Adipose tissue (tissue), 3 donors: Measurements from ENCODE around the gene SRGAP1. TPM values are rescaled to one million over a fixed set of nuclear protein-coding genes. Genes with fewer than 3 reads are reported as not detected.

Experiments used
- H3K27ac ChIP-seq: one replicate; pipeline ENCODE4 v1.5.1; 2013; ENCODE audit warnings: low read depth, low read length
- WGBS, 3 donors: extraction: QIAGEN DNeasy Blood & Tissue Kit; methylation state at CpG; one replicate each; pipeline ENCODE4 v1.1.7; 2013; 5-methylcytosine and 5-hydroxymethylcytosine counted together
- polyA plus RNA-seq, 3 donors: library from polyadenylated mRNA; stranded (reverse); fragments of 200-250 nt; gene quantifications; one replicate each; pipeline ENCODE4 v1.2.3, GENCODE V29; 2013
- donor health status: healthy with polysubstance abuse.
- donor health status: Bipolar disorder and iron deficiency.
- donor health status: healthy.

Gene SRGAP1
- polyA plus RNA-seq, 3 donors, result 1.8 to 2.7 (median 2.2) TPM

DNA sequence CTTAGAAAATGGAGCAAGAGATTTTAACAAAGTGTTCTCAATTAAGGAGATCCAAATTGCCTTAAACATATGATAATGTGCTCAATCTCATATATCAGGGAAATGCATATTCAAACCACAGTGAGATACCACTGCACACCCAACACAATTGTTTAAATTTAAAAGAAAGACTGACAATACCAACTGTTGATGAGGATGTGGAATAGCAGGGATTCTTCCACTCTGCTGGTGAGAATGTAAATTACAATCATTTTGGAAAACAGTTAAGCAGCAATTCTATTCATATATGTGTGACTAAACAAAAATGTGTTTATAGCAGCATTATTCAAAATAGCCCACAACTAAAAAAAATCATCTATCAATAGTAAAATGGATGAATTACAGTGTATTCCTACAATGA is 233.4 kb downstream of the SRGAP1 start:
- H3K27ac ChIP-seq, result no peak overlapping the region

GRCh38 chr12:64080319-64081007 is 236.0 kb downstream of the SRGAP1 start:
- 28 to 73% (median 70%) methylated on average over 7 of the region's 7 CpGs for WGBS, 3 donors
- no peak overlapping the region for H3K27ac ChIP-seq

GRCh38 chr12:64081008-64081404 is 236.5 kb downstream of the SRGAP1 start:
- H3K27ac ChIP-seq, result no peak overlapping the region
- 68 to 73% (median 72%) methylated on average over 1 of the region's 1 CpG for WGBS, 3 donors

DNA sequence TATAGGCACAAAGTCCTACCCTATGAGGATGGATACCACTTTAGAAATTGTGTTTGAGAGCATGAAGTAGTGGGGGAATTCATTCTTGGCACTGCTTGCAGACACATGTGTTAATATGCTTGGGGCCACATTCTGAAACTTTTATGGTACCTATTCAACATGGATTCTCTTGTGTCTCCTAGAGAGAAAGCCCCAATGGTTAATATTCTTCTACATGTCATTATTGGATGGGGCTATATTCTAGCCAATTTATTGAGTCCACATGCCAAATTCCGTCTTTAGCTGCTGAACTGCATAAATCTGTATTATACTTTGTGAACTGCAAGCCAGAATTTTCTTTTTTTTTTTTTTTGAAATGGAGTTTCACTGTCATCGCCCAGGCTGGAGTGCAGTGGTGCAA is 237.6 kb downstream of the SRGAP1 start:
- 70 to 73% (median 70%) methylated on average over 2 of the region's 2 CpGs for WGBS, 3 donors
- no peak overlapping the region for H3K27ac ChIP-seq

GRCh38 chr12:64082866-64083268 is 238.4 kb downstream of the SRGAP1 start:
- WGBS, 3 donors, result 53 to 88% (median 85%) methylated on average over 1 of the region's 1 CpG
- H3K27ac ChIP-seq, result no peak overlapping the region

DNA sequence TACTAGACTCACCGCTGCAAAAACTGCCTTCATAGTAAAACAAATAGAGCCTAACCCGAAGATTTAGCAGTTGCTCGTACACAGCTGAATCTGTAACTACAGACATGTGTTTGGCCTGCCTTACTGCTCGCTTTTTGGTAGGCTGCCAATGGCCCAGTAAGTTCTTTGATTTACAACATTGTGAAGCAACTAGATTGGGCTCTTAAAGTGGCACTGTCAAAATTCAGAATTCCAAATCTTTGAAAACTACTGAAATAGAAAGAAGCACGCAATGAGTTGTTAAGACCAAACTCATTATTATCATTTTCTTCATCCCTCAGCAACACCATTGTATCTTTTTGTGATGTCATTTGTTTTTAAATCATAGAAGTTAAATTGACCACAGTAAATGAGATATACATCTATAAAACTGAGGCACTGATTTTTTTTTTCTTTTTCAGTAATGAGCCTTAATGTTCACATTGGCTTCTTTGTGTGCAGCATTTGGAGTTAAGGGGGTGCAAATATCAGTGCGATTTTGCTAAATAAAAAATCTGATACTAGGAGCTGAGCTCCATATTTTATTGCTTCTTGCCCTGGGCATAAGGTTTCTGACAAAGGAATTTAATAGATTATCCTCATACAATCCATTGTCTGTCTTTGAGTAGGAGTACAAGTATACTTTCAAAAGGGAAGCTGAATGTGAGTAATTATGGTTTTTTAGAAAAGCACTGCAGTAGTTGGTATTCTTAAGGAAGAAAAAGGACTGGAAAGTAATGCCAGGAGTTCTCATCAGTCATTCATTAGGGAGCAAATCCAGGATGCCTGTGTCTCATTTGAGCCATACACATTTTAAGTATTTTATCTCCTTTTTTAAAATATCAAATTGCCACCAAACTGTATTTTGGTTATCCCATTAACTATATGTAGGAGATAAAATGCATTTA is 239.0 kb downstream of the SRGAP1 start:
- H3K27ac ChIP-seq, result no peak overlapping the region
- WGBS, 3 donors, result 23 to 48% (median 46%) methylated on average over 6 of the region's 6 CpGs

- WGBS, 3 donors, result 93 to 95% (median 95%) methylated on average over 4 of the region's 4 CpGs
- no peak overlapping the region for H3K27ac ChIP-seq
Observed at GRCh38 chr12:64085154-64085553, 240.7 kb downstream of the SRGAP1 start.

- no peak overlapping the region for H3K27ac ChIP-seq
- 72 to 77% (median 75%) methylated on average over 4 of the region's 4 CpGs for WGBS, 3 donors
Observed at GRCh38 chr12:64085996-64086395, 241.5 kb downstream of the SRGAP1 start.

DNA sequence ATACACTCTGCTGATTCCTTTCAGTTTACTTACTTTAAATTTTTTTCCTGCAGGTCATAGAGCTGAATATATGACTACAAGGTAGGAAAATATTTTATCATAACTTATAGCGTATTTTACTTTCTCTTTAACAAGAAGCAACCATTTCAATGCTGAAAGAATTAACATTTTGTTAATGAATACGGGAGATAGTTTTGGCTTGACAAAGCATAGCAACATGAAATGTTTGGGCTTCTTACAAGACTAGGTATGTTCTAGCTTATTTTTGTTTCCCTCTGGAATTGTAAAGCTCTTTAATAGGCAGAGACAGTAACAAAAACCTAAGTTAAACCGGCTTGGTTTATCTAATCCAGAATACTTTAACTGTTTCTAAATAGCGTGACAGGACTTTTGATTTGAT is 242.4 kb downstream of the SRGAP1 start:
- no peak overlapping the region for H3K27ac ChIP-seq

DNA sequence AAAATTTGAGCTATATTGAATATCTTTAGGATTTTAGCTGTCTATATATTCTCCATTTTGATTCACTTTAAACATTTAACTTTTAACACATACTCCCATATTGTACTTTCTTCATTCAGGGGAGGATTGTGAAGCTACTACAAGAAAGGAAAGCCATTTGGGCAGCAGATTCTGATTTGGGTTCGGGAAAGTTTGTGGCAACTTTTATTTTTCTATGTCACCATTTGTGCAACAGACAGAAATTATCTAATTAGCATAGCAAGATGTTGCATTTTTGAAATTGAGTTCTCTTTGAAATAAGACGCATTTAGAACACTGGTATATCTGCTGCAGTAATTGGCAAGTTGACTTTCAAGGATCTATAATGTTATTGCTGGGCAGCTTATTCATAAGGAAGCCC is 243.3 kb downstream of the SRGAP1 start:
- H3K27ac ChIP-seq, result no peak overlapping the region
- 38 to 88% (median 69%) methylated on average over 2 of the region's 2 CpGs for WGBS, 3 donors

More for the DNA sequence above, 242.4 kb downstream of the SRGAP1 start:
- 84 to 88% (median 85%) methylated on average over 4 of the region's 4 CpGs for WGBS, 3 donors

DNA sequence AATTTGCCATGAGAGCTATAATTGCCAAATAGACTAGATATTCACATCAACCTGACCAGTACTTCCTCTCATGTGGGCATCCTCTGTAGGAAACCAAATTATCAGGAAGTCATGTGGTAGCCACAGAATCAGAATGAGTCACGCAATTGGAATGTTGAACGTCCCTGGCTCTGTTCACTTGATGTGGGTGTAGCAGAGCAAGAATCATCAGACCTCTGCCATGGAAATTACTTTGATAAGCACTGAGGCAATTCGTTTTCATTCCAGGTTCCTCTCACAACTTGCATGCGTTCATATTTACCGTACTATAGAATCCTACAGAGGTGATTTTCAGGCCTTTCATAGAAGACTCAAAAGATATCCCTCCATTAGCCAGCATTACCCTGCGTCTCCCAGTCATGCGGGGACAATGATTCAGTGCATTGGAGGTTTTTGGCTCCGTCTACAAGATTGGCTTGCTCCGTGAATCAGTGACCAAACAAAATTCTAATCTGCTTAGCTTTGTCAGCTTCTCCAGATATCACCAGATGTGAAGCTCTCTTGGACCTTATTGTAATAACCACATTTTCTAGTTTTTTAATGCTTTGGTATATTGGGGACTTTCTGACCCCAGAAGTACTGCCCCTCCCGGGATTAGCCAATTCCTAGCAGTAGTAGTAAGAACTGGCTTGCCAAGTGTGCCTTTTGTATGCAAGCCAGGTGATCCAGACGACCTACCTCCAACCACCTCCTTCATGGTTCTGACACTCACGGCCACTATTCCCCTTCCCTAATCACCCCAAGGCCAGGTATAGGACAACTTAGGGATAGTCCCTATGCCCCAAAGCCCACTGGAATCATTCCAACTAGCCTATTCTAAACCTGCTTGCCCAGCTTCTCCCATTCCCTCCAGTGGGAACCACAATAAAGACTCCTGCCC is 244.2 kb downstream of the SRGAP1 start:
- 25 to 41% (median 30%) methylated on average over 12 of the region's 12 CpGs for WGBS, 3 donors
- peak overlapping the region; percentile 64 for H3K27ac ChIP-seq

- WGBS, 3 donors, result 92 to 98% (median 97%) methylated on average over 1 of the region's 1 CpG
- no peak overlapping the region for H3K27ac ChIP-seq
Observed at GRCh38 chr12:64090047-64090446, 245.5 kb downstream of the SRGAP1 start.

DNA sequence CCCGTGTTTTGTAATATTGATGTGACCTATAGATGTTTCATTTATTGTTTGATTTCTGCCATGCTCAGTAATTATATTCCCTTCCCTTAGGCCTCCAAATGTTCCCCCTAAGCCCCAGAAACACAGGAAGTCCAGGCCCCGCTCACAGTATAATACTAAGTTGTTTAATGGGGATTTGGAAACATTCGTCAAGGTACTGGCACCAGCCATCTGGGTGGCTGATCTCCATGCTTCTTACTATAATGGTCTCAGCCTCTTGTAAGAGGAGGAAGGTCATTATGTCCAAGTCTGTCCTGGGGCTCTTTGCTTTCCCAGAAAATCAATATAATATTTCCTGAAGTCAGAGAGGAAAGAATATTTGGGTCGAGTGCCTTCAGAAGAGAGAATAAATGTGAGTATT is 246.7 kb downstream of the SRGAP1 start:
- H3K27ac ChIP-seq, result no peak overlapping the region
- WGBS, 3 donors, result 66 to 76% (median 71%) methylated on average over 4 of the region's 4 CpGs

DNA sequence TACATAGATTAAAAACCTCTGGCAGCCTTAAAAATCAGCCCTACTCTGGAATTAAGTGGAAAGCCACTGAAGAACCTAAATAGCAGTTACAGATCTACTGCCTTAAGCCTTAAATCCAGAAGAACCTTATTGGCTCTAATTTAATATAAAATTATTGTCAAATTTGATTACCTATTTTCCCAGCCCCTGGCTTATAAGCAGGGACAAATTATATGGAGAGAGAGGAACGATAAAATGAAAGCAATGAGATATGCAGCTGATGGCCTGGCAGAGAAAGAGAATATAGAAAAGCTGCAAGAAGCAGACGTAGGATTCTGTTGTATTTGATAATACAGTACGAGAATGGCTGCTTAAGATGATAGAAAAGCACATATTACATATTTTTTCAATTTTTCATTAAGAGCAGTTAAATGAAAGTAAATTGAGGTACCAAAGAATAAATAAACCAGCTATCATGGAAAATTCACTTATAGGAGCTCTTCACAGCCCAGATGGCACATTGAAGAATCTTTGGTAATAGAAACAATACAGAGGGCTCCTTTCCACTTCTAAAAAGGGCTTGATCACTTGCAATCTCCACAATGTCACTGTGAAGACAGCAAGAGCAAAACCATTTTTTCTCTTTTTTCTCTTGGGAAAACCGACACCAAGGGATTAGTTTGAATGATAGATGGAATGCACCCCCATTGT is 248.2 kb downstream of the SRGAP1 start:
- 92 to 94% (median 93%) methylated on average over 4 of the region's 4 CpGs for WGBS, 3 donors
- no peak overlapping the region for H3K27ac ChIP-seq

DNA sequence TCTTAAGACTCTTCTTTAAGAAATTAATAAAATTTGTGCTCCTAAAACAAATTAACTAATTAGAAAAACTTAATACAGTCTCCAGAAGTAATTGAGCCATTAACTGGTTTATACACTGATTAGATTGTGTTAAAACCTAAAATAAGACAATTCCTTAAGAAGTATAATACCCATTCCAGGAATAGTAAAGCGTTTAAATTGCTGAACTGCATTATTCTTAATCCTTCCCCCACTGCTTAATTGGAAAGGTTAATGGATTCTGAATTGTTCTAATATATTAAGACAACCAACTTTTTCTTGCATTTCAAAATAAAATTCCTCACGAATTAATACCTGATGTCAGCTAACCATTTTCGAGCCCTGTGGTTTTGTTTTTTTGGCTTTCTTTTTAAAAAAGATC is 249.2 kb downstream of the SRGAP1 start:
- WGBS, 3 donors, result 88 to 98% (median 90%) methylated on average over 3 of the region's 3 CpGs
- no peak overlapping the region for H3K27ac ChIP-seq

DNA sequence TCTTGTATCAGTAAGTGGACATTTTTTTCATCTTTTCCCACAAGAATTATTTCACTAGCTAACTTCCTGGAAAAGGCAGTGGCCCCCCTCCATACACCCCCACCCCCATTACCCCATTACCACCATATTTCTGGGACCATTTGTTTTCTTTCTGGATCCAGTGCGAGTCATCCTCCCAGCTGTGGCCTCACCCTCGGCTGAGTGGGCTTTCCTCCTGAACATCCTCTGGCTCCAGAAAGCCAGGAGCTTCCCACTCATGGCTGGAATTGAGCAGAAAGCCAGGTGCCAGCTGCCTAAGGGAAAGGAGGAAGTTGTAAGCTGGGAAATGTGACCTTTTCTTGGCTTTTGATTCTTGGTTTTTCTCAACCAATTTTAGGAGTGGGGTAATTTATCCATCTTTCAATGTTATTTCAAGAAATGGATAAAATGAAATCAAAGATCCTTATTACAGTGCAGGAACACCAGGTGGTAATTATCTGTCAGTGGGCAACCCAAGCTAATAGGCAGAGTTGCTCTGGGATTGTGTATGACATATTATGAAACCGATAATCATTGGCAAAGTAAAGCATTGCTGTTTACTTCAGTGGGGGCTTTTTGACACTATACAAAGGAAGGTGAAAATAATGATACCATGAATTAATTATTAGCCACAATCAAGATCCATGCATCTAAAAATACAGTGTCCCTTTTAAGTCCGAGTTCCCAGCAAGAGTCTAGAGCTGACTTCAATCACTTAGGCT is 253.0 kb downstream of the SRGAP1 start:
- H3K27ac ChIP-seq, result no peak overlapping the region
- 33 to 57% (median 56%) methylated on average over 4 of the region's 4 CpGs for WGBS, 3 donors

DNA sequence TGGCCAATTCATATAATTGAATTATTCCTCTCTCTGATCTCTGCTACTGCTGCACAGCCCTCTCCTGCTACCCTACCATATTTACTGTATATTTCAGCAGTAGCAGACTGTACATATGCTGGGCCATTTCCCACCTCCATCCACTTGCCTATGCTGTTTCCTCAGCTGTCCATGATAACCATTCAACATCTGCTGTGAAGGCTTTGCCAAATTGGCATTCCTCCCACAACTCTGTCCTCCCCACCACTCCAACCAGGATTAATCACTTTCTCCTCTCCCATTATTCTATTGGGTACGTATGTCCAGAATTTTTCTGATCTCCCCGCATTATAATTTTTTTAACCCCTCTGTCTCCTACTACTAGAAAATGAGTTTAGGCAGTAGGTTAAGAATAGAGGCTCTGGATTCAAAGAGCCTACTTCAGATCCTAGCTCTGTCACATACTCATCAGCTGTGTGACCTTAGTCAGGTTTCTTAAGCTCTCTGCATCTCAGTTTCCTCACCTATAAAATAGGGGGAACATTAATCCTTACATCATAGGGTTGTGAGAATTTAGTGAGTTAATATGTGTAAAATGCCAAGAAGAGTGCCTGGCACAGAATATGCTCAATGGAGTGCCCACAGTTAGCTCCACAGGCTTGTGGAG is 254.3 kb downstream of the SRGAP1 start:
- WGBS, 3 donors, result 55 to 62% (median 55%) methylated on average over 2 of the region's 2 CpGs
- H3K27ac ChIP-seq, result no peak overlapping the region
